Neutrophil (primary cell): ENCODE results near the gene PFDN5.

ENCODE experiments used
- H3K27ac ChIP-seq: fragments of 200-600 bp; sonication (generic); 2 replicates; pipeline ENCODE4 v1.5.1; 2016; ENCODE audit warnings: mild to moderate bottlenecking, moderate library complexity
- H3K27me3 ChIP-seq: fragments of 200-600 bp; sonication (generic); 2 replicates; pipeline ENCODE4 v1.6.0; 2016; ENCODE audit warnings: mild to moderate bottlenecking
- H3K36me3 ChIP-seq: fragments of 200-600 bp; sonication (generic); 2 replicates; pipeline ENCODE4 v1.5.1; 2017
- H3K4me1 ChIP-seq, 2 experiments: fragments of 200-600 bp in 1 of 2; sonication (generic) in 1 of 2; 1 replicate in 1 of 2; 2 replicates in 1 of 2; pipeline versions ENCODE4 v1.5.1 to v1.6.1; 2013 to 2016; ENCODE audit warnings: low read depth in 1 of 2, low read length in 1 of 2, mild to moderate bottlenecking in 1 of 2, moderate library complexity in 1 of 2; ENCODE audit not compliant: control insufficient read depth in 1 of 2, insufficient read depth in 1 of 2
- H3K4me3 ChIP-seq, 2 experiments: fragments of 200-600 bp in 1 of 2; sonication (generic) in 1 of 2; 1 replicate in 1 of 2; 2 replicates in 1 of 2; pipeline ENCODE4 v1.5.1; 2013 to 2016; ENCODE audit warnings: low read depth in 1 of 2, low read length in 1 of 2, mild to moderate bottlenecking in 1 of 2, moderate library complexity in 1 of 2
- H3K9me3 ChIP-seq: fragments of 200-600 bp; sonication (generic); 2 replicates; pipeline ENCODE4 v1.5.1; 2016
- CTCF ChIP-seq: fragments of 200-600 bp; sonication (generic); IDR thresholded peaks from 2 replicates; pipeline ENCODE4 v1.5.1; 2016; ENCODE audit warnings: antibody characterized with exemption

Gene PFDN5

DNA sequence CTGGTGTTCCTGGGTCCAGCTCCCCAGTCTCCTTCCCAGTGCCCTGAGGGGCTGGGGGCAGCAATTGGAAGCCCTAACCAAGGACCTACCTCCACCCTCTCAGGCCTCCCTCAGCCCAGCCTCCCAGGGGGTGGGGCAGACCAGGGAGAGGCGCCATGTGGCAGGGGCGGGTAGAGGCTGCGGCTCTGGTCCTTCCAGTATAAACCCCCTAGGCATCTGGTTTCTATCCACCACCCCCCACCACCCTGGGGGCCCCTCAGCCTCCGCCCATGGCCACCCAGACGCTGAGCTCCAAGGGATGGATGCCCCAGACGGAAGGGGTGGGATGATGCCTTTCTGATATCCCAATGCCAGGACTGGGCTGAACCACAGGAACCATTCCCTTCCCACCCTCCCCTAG, 43.6 kb downstream of the PFDN5 start:
- Histone ChIP-seq H3K27me3 (peaks cover 86% of the 10 kb centered on the region), H3K4me3 (no peak overlapping the region), H3K4me1 (peaks cover 0 to 6% of the 10 kb centered on the region in 2 experiments), H3K9me3 (no peaks in the 10 kb centered on the region), H3K36me3 (no peaks in the 10 kb centered on the region), H3K27ac (no peak overlapping the region)
- TF ChIP-seq CTCF: no peak

GRCh38 chr12:53340398-53340797, 45.1 kb downstream of the PFDN5 start:
- H3K27me3 ChIP-seq: peaks cover 87% of the 10 kb centered on the region
- TF ChIP-seq CTCF: no peak

DNA sequence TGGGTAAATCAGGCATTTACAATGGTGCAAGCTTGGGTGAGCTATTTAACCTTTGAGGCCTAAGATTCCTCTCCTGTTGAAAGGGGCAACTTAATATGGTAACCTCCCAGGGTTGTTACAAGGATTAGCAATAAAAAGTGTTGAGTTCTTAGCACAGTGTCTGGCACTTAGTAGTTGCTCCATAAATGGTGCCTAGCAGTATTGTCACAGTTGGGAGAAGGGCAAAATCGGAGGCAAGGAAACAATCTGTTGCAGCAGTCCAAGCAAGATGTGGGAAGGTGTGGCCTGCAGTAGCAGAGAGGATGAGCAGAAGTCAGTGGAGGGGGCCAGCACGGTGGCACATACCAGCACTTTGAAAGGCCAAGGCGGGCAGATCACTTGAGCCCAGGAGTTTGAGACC, 48.1 kb downstream of the PFDN5 start:
- no peaks in the 10 kb centered on the region for H3K36me3 ChIP-seq
- no peaks in the 10 kb centered on the region for H3K9me3 ChIP-seq
- no peak overlapping the region for H3K27ac ChIP-seq
- H3K4me3 ChIP-seq: no peak overlapping the region
- H3K4me1 ChIP-seq: peaks cover 9 to 10% of the 10 kb centered on the region in 2 experiments
- no peak for TF ChIP-seq CTCF
- peaks cover 67% of the 10 kb centered on the region for H3K27me3 ChIP-seq

More at GRCh38 chr12:53340398-53340797, 45.1 kb downstream of the PFDN5 start:
- H3K36me3 ChIP-seq: no peaks in the 10 kb centered on the region
- no peak overlapping the region for H3K4me3 ChIP-seq
- no peak overlapping the region for H3K27ac ChIP-seq
- no peaks in the 10 kb centered on the region for H3K9me3 ChIP-seq
- peaks cover 9 to 17% of the 10 kb centered on the region in 2 experiments for H3K4me1 ChIP-seq

GRCh38 chr12:53343969-53344368, 48.6 kb downstream of the PFDN5 start:
- Histone ChIP-seq H3K4me1 (peaks cover 9 to 10% of the 10 kb centered on the region in 2 experiments), H3K27me3 (peaks cover 62% of the 10 kb centered on the region), H3K27ac (no peak overlapping the region), H3K4me3 (no peak overlapping the region), H3K36me3 (no peaks in the 10 kb centered on the region), H3K9me3 (no peaks in the 10 kb centered on the region)
- no peak for TF ChIP-seq CTCF

DNA sequence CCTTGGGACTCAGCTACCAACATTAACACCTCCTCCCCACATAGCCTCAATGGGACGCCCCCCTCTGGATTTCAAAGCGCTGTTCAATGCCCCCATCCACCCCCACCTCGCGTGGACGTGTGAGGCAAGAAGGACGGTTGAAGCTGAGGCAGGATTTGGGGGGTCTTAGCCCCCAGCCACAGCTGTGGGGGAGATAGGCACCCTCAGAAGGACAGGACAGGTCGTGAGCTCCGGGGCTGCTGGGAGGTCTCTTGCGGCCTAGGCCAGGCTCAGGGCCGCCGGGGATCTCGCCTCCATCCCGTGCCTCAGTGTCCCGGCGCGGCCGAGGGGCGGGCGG, 49.1 kb downstream of the PFDN5 start:
- no peak for TF ChIP-seq CTCF
- Histone ChIP-seq H3K36me3 (no peaks in the 10 kb centered on the region), H3K27ac (peak overlapping the region; percentile 25), H3K27me3 (peaks cover 57% of the 10 kb centered on the region), H3K4me1 (peaks cover 9 to 10% of the 10 kb centered on the region in 2 experiments), H3K4me3 (peak overlapping the region; percentile 69), H3K9me3 (no peaks in the 10 kb centered on the region)
